Upper lobe of right lung (tissue), 1 donor: Measurements from ENCODE around the gene CAMTA1. TPM values are rescaled to one million over a fixed set of nuclear protein-coding genes. Genes with fewer than 3 reads are reported as not detected.

ENCODE experiments used
- ATAC-seq: fragments of 200-7000 bp; cut with Tn5 transposase; one replicate; pipeline ENCODE4 v1.9.1; 2020; ENCODE audit warnings: mild to moderate bottlenecking, moderate library complexity
- DNase-seq: peaks from one replicate; pipeline ENCODE4 v3.0.0-alpha.2; 2020
- H3K27ac ChIP-seq: fragments of 200-600 bp; one replicate; pipeline ENCODE4 v1.8.0; 2022
- H3K27me3 ChIP-seq: fragments of 200-600 bp; one replicate; pipeline ENCODE4 v1.8.0; 2022; ENCODE audit warnings: mild to moderate bottlenecking
- H3K36me3 ChIP-seq: fragments of 200-600 bp; one replicate; pipeline ENCODE4 v1.8.0; 2022
- H3K4me1 ChIP-seq: fragments of 200-600 bp; one replicate; pipeline ENCODE4 v1.8.0; 2022
- H3K4me3 ChIP-seq: fragments of 200-600 bp; one replicate; pipeline ENCODE4 v1.8.0; 2022; ENCODE audit warnings: mild to moderate bottlenecking
- H3K9me3 ChIP-seq: fragments of 200-600 bp; one replicate; pipeline ENCODE4 v1.8.0; 2022
- CTCF ChIP-seq: fragments of 200-600 bp; IDR thresholded peaks from one replicate; pipeline ENCODE4 v1.8.0; 2022; ENCODE audit warnings: antibody characterized with exemption
- intact Hi-C: fragments of 100-400 bp; cut with DNase I; formaldehyde crosslinking; loops from one replicate; pipeline ENCODE4 v1.11.0; 2022
- total RNA-seq: library from RNA; stranded (reverse); fragmentation: NEBNext Ultra II Directional; extraction: Animal tissue kit (Norgen Biotek cat#: 25700); gene quantifications from one replicate; pipeline ENCODE4 v1.2.1, GENCODE V29; 2021
- donor health status: DM: no; HTN: yes; CAD: no; lungs with severe emphysema.

Gene CAMTA1
- total RNA-seq, 1 donor from 2014 or later, result 63.4 TPM

GRCh38 chr1:7387053-7387927, 602.0 kb downstream of the CAMTA1 start:
- Histone ChIP-seq H3K4me3 (no peak overlapping the region), H3K36me3 (no peaks in the 10 kb centered on the region), H3K27me3 (no peaks in the 10 kb centered on the region), H3K27ac (no peak overlapping the region), H3K9me3 (no peaks in the 10 kb centered on the region), H3K4me1 (peaks cover 14% of the 10 kb centered on the region)
- ATAC-seq (no peak), DNase-seq (no peak)
- no peak for TF ChIP-seq CTCF
- intact Hi-C loops, result no loop called here

- Histone ChIP-seq H3K36me3 (no peaks in the 10 kb centered on the region), H3K27me3 (no peaks in the 10 kb centered on the region), H3K9me3 (no peaks in the 10 kb centered on the region), H3K4me3 (no peak overlapping the region), H3K27ac (no peak overlapping the region), H3K4me1 (peaks cover 14% of the 10 kb centered on the region)
- ATAC-seq (no peak), DNase-seq (no peak)
- no peak for TF ChIP-seq CTCF
- intact Hi-C loops, result no loop called here
These were observed 602.9 kb downstream of the CAMTA1 start for GRCh38 chr1:7388141-7388487.

- H3K4me1 ChIP-seq, result peaks cover 14% of the 10 kb centered on the region
- intact Hi-C loops, result no loop called here
- peak overlapping the region; percentile 24 for H3K27ac ChIP-seq
- no peak for TF ChIP-seq CTCF
- ATAC-seq (peak; percentile 59), DNase-seq (no peak)
- no peak overlapping the region for H3K4me3 ChIP-seq
- H3K27me3 ChIP-seq, result no peaks in the 10 kb centered on the region
- H3K9me3 ChIP-seq, result no peaks in the 10 kb centered on the region
- no peaks in the 10 kb centered on the region for H3K36me3 ChIP-seq
These were observed 603.4 kb downstream of the CAMTA1 start for GRCh38 chr1:7388488-7389185.

GRCh38 chr1:7389201-7389905, 604.1 kb downstream of the CAMTA1 start:
- no peaks in the 10 kb centered on the region for H3K36me3 ChIP-seq
- no peaks in the 10 kb centered on the region for H3K9me3 ChIP-seq
- no peak for DNase-seq
- ATAC-seq, result no peak
- TF ChIP-seq CTCF, result no peak
- H3K27ac ChIP-seq, result no peak overlapping the region
- H3K27me3 ChIP-seq, result no peaks in the 10 kb centered on the region
- no peak overlapping the region for H3K4me3 ChIP-seq
- H3K4me1 ChIP-seq, result peaks cover 14% of the 10 kb centered on the region
- intact Hi-C loops, result no loop called here

DNA sequence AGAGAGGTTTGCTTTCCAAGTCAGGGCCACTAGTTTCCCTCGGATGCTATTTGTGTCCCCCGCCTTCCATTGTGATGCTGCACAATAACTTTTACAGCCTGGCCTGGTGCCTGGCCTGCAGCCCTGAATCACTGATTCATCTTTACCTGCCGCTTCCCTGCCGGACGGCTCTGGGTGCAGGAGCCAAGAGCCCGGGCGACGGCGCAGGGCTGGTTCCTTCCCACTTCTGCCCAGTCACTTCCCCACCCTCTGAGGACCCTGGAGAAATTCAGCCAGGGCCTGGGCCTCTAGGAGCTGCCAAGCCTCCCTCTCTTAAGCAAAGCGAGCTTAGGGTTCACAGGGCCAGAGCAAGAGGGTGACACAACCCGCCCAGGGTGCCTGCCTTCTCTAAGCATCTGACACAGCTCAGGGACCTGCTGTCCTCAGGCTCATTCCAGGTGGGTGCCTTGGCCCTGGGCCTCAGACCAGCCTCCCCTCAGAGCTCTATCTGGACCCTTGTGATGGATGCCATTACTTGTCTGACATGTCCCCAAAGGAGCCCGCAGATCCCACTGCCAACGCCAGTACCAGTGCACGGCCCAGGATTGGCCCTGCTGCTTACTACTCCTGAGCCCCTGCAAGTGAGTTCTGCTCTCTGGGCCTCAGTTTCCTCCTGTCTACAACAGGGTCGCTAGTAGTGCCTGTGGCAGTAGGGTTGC, 604.8 kb downstream of the CAMTA1 start:
- Histone ChIP-seq H3K4me3 (no peak overlapping the region), H3K27ac (no peak overlapping the region), H3K9me3 (no peaks in the 10 kb centered on the region), H3K4me1 (peaks cover 14% of the 10 kb centered on the region), H3K27me3 (no peaks in the 10 kb centered on the region), H3K36me3 (no peaks in the 10 kb centered on the region)
- DNase-seq (no peak), ATAC-seq (no peak)
- intact Hi-C loops, result no loop called here
- no peak for TF ChIP-seq CTCF
